ENCODE results near the gene ANKRD45.
"Not testable (repeated sequence)": the region's sequence is repeated elsewhere in the genome, so short reads cannot be mapped to it uniquely, and the experiment has no call there.

ANKRD45 gene

GRCh38 chr1:173601588-173601987 lies 68.1 kb downstream of the ANKRD45 start:
- no peaks in the 10 kb centered on the region for H3K9me3 ChIP-seq (ENCODE audit: control insufficient read depth, insufficient read depth, low read length)
- H3K36me3 ChIP-seq (ENCODE audit: control insufficient read depth, low read length), result no peaks in the 10 kb centered on the region
- no peak overlapping the region for H3K27ac ChIP-seq (ENCODE audit: low read depth, low read length)
- H3K4me3 ChIP-seq (ENCODE audit: low read length), result no peak overlapping the region
- no peaks in the 10 kb centered on the region for H3K27me3 ChIP-seq (ENCODE audit: control insufficient read depth, low read length)
- peak overlapping the region; percentile 22; the same call in 1 of the 2 replicates for H3K4me2 ChIP-seq (ENCODE audit: low read length)
- H3F3A ChIP-seq (ENCODE audit: control insufficient read depth, insufficient read depth), result no peaks in the 10 kb centered on the region
- peaks cover 8% of the 10 kb centered on the region; the same call in 1 of the 2 replicates for H3K4me1 ChIP-seq (ENCODE audit: control insufficient read depth, low read length)
- no peaks in the 10 kb centered on the region for H3K9me2 ChIP-seq (replicated peaks; ENCODE audit: control insufficient read depth, low read length)
- H3K79me2 ChIP-seq (ENCODE audit: control insufficient read depth, low read length), result no peaks in the 10 kb centered on the region
- no peak for TF ChIP-seq EZH2phosphoT487 (IDR thresholded peaks at IDR 0.05; ENCODE audit: borderline replicate concordance, low read length)
- TF ChIP-seq CTCF (IDR thresholded peaks at IDR 0.05; ENCODE audit: low read depth, low read length, poor library complexity, severe bottlenecking), result no peak
- H4K20me1 ChIP-seq (ENCODE audit: control insufficient read depth, insufficient read depth, low read depth, low read length), result no peaks in the 10 kb centered on the region

GRCh38 chr1:173596097-173596825 lies 73.4 kb downstream of the ANKRD45 start:
- no peaks in the 10 kb centered on the region for H3F3A ChIP-seq (ENCODE audit: control insufficient read depth, insufficient read depth)
- H3K9me3 ChIP-seq (ENCODE audit: control insufficient read depth, insufficient read depth, low read length), result no peaks in the 10 kb centered on the region
- TF ChIP-seq EZH2phosphoT487 (IDR thresholded peaks at IDR 0.05; ENCODE audit: borderline replicate concordance, low read length) (no peak), CTCF (IDR thresholded peaks at IDR 0.05; ENCODE audit: low read depth, low read length, poor library complexity, severe bottlenecking) (no peak)
- no peak overlapping the region for H3K4me2 ChIP-seq (ENCODE audit: low read length)
- H3K79me2 ChIP-seq (ENCODE audit: control insufficient read depth, low read length), result no peaks in the 10 kb centered on the region
- H3K9me2 ChIP-seq (replicated peaks; ENCODE audit: control insufficient read depth, low read length), result no peaks in the 10 kb centered on the region
- H4K20me1 ChIP-seq (ENCODE audit: control insufficient read depth, insufficient read depth, low read depth, low read length), result no peaks in the 10 kb centered on the region
- H3K36me3 ChIP-seq (ENCODE audit: control insufficient read depth, low read length), result no peaks in the 10 kb centered on the region
- no peaks in the 10 kb centered on the region for H3K27me3 ChIP-seq (ENCODE audit: control insufficient read depth, low read length)
- H3K27ac ChIP-seq (ENCODE audit: low read depth, low read length), result no peak overlapping the region
- H3K4me3 ChIP-seq (ENCODE audit: low read length), result no peak overlapping the region
- peaks cover under 1% of the 10 kb centered on the region; the same call in 1 of the 2 replicates for H3K4me1 ChIP-seq (ENCODE audit: control insufficient read depth, low read length)

GRCh38 chr1:173591138-173591537 lies 78.5 kb downstream of the ANKRD45 start:
- H3K4me1 ChIP-seq (ENCODE audit: control insufficient read depth, low read length); H3K9me3 ChIP-seq (ENCODE audit: control insufficient read depth, insufficient read depth, low read length); H3K79me2 ChIP-seq (ENCODE audit: control insufficient read depth, low read length); H3K4me2 ChIP-seq (ENCODE audit: low read length); H3K4me3 ChIP-seq (ENCODE audit: low read length); H3K9me2 ChIP-seq (replicated peaks; ENCODE audit: control insufficient read depth, low read length); H3K27me3 ChIP-seq (ENCODE audit: control insufficient read depth, low read length); H3K36me3 ChIP-seq (ENCODE audit: control insufficient read depth, low read length); H4K20me1 ChIP-seq (ENCODE audit: control insufficient read depth, insufficient read depth, low read depth, low read length); H3K27ac ChIP-seq (ENCODE audit: low read depth, low read length); H3F3A ChIP-seq (ENCODE audit: control insufficient read depth, insufficient read depth): not testable (repeated sequence)

- H3K27ac ChIP-seq (ENCODE audit: low read depth, low read length), result no peak overlapping the region
- no peaks in the 10 kb centered on the region for H3F3A ChIP-seq (ENCODE audit: control insufficient read depth, insufficient read depth)
- H3K4me1 ChIP-seq (ENCODE audit: control insufficient read depth, low read length), result no peaks in the 10 kb centered on the region; the same call in 1 of the 2 replicates
- H4K20me1 ChIP-seq (ENCODE audit: control insufficient read depth, insufficient read depth, low read depth, low read length), result no peaks in the 10 kb centered on the region
- no peak overlapping the region for H3K4me3 ChIP-seq (ENCODE audit: low read length)
- TF ChIP-seq CTCF (IDR thresholded peaks at IDR 0.05; ENCODE audit: low read depth, low read length, poor library complexity, severe bottlenecking), result no peak
- TF ChIP-seq EZH2phosphoT487 (IDR thresholded peaks at IDR 0.05; ENCODE audit: borderline replicate concordance, low read length), result no peak
- H3K36me3 ChIP-seq (ENCODE audit: control insufficient read depth, low read length), result no peaks in the 10 kb centered on the region
- no peak overlapping the region for H3K4me2 ChIP-seq (ENCODE audit: low read length)
- H3K9me2 ChIP-seq (replicated peaks; ENCODE audit: control insufficient read depth, low read length), result no peaks in the 10 kb centered on the region
- H3K9me3 ChIP-seq (ENCODE audit: control insufficient read depth, insufficient read depth, low read length), result no peaks in the 10 kb centered on the region
- no peaks in the 10 kb centered on the region for H3K27me3 ChIP-seq (ENCODE audit: control insufficient read depth, low read length)
- H3K79me2 ChIP-seq (ENCODE audit: control insufficient read depth, low read length), result no peaks in the 10 kb centered on the region
These were observed 79.1 kb downstream of the ANKRD45 start for GRCh38 chr1:173590557-173590956.
